GM18498 (cell line): Measurements from ENCODE around the gene TDRD12.
"Not testable (repeated sequence)": the region's sequence is repeated elsewhere in the genome, so short reads cannot be mapped to it uniquely, and the experiment has no call there.

ENCODE experiments used
- ATAC-seq: cut with Tn5 transposase; IDR thresholded peaks from one replicate; pipeline ENCODE4 v1.9.1; 2021; ENCODE audit warnings: mild to moderate bottlenecking, moderate library complexity; ENCODE audit not compliant: unreplicated experiment

The TDRD12 gene

DNA sequence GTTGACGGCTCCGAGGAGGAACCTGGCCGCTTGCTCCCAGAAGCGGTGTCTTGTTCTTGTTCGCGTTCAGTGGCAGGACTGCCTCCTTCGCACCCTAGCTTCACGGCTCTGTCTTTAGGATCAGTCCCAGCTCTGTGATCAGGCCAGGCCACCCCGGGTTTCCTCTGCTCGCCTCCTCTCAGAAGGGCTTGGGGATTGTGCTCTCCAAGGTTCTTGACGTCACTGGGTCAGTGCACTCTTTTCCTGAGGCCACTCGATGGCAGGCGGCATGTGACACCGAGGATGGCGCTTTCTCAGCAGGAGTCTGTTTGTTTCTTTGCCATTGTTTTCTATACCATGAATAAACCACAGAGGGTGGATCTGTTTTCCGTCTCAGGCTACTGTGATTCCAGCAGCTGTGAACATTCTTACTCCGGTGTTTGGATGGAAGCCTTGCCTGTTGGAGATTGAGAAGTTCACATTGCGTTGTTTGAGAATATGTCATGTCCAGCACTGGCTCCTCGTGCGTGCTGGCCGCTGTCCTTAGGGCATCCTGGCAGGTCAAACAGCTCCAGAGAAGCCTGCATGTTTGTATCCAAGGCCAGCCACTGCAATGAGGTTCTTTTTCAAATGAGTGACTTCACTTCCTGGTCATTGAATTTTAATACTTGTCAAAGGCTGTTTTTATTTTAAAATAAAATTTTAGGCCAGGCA, 105.5 kb downstream of the TDRD12 start:
- ATAC-seq: no peak

DNA sequence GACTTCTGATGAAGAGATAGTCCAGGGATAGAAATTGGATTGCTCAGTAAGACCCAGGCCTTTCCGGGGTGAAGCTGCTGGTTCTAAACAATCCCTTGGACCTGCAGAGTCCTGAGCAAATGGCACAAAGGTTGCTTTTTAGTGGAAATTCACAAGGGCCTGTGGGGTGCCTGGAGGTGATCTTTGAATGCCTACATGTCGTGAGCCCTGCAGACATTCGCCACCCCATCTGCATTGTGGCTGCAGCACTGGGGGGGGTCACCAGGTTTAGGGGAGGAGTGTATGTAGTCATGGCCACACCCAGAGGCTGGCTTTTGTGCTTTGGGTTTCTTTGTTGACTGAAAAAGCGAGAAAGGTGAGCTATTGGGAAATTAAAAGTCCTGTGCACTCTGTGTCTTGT, 108.6 kb downstream of the TDRD12 start:
- no peak for ATAC-seq

DNA sequence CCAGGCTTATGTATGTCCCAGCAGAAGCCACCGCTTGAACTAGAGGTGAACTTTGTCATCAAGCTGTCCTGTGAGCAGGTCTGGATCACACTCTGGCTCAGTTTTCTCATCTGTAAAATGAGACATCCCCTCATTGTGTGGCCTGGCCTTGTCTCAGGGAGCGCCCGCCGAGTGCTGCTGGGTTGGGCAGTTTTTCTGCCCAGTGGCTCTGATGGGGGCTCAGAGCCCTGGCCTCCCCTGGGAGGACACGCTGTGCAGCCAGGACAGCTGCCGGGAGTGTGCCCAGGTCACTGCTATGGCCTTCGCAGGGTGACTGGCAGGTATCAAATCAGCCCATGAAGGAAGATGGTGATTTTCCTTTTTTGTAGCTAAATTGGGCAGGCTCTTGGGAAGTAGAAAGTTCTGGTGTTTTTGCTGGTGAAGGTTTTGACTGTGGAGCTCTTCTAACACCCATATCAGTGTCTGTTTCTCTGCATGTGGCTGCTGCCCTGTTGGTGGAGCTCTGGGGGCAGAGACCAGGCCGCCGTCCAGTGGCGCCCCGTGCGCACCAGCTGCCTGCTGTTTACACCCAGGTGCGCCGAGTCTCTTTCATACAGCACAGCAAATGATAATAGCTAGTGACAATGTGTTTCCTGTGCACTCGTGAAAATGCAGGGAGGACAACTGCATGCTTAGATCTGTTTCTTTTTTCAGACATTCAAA, 109.2 kb downstream of the TDRD12 start:
- no peak for ATAC-seq

DNA sequence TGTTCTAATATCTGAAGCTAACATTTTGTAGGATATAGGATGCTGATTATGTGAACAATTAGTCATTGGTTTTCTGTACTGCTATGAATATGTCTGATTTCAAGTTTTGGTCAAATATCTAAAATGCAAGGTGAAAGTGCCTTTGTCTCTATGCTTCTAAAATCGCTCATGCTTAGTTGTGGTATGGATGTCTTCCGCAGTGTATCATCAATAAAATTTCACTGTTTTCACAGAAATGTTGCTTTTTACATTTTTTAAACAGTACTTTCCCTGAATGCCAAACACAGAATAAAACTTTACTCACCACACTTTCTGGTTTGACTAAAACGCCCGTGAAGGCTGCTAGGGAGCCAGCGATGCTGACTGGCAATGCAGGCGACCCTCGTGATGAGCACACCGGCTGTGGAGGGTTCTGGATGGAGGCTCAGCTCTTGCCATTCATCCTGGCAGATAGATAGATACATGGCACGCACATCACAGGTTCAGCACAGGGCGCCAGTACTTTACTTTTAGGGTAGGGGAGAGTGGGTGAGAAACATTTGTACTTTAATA, 109.9 kb downstream of the TDRD12 start:
- ATAC-seq: no peak

DNA sequence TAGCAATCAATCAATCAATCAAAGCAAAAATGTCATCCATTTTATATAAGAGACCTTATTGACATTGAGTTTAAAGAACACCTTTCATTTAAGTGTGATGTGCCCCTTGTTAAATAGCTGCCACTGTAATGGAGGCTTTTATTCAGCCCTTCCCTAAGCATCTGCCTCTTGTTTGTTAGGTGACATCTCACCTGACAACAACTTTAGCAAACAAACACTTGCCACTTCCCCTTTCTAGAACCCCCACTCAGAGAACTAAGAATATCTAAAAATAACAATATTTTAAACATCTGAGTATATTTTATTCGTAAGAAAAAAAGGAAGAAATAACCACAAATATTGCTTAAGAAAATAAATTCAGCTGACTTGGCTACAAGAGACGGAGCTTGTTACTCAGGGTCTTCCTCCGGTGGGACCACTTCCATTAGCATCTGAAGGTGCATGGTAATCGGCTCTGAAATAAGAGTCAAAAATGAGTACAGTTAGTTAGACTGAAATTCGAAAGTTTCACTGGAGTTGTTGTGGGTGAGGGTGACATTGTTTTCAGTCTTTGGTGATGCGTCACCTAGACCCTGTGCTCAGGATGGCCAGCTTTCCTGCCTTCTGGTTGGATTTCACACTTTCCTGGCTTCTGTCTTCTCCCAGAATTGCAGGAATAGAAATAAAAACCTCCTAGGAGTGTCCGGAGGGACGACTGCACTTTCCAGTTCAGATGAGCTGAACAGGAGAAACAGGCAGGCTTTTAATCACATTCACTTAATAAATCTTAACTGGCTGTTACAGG, 110.9 kb downstream of the TDRD12 start:
- ATAC-seq: no peak

DNA sequence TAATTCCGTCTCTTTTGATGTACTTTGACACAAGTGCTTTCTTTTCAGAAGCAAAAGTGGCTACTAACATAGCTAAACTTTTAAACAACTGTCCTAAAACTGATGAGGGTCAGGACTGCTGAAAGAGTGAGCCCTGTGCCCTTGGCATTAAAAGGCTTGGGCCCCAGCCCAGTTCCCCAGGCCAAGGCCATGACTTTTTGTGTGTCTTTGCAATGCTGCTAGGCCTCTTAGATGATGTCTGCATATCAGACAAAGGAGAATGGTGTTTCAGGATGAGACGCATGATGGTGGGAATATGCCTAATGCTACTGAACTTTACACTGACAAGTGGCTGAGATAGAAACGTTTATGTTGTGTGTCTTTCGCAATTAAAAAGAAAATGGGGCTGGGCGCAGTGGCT, 112.0 kb downstream of the TDRD12 start:
- ATAC-seq: no peak

DNA sequence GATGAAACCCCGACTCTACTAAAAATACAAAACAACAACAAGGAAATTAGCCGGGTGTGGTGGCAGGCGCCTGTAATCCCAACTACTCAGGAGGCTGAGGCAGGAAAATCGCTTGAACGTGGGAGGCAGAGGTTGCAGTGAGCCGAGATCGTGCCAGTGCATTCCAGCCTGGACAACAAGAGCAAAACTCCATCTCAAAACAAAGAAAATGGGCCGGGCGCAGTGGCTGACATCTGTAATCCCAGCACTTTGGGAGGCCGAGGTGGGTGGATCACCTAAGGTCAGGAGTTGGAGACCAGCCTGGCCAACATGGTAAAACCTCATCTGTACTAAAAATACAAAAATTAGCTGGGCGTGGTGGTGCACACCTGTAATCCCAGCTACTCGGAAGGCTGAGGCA, 112.5 kb downstream of the TDRD12 start:
- not testable (repeated sequence) for ATAC-seq

DNA sequence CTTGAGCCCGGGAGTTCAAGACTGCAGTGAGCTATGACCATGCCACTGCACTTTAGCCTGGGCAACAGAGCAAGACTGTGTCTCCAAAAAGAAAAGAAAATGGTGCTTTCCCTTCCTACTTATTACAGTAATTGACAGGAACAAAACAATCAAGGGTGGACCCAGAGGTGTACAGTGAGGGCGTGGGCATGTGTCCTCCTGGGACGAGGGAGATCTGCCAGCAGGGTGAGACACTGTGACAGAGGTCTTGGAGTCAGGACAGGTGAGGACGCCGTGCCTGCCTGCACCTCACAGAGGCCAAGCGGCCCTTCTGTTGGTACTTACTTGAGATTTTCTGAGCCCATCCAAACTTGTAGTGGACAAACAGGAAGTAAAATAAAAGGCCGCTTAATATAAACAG, 113.3 kb downstream of the TDRD12 start:
- not testable (repeated sequence) for ATAC-seq

DNA sequence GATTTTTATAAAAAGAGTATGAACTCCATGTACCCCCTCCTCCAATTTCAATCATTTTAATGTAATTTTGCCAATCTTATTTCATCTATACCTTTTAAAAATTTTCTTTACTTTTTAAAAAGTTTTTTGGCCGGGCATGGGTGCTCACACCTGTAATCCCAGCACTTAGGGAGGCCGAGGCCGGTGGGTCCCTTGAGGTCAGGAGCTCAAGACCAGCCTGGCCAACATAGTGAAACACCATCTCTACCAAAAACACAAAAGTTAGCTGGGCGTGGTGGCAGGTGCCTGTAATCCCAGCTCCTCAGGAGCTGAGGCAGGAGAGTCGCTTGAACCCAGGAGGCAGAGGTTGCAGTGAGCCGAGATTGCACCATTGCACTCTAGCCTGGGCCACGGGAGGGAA, 113.8 kb downstream of the TDRD12 start:
- not testable (repeated sequence) for ATAC-seq

DNA sequence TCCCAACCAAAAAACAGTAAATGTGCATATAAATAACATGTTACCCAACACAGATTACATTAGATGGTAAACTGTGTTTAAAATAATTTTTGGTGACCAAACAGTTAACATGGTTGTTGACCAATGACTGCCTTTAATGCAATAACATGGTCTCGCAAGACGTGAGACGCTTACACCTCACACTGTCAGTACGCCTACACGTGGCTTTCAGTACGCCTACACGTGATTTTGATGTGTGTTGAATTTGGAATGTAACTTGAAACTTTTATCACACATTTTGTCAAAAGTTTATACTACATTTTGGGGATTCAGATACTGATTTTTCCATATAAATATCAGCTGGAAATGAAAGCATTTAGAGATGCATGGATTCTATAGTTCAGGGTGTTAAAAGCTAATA, 118.0 kb downstream of the TDRD12 start:
- no peak for ATAC-seq

DNA sequence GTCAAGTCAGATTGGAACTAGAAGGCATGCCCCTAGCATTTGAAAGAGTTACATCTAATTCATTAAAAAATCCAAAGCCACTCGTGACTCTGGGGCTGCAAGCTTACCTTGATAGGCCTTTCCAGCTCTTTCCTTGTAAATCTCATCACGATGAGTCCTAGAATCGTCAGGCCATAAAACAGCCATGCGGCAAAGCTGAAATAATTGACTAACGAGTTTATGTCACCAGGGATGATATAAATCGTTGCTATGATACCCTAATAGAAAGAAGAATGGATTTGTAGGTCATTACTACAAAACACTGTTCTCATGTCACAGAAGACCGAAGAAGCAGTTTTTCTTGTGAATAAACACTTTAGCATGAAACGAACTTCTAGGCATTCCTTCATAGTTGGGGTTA, 122.5 kb downstream of the TDRD12 start:
- ATAC-seq: no peak

DNA sequence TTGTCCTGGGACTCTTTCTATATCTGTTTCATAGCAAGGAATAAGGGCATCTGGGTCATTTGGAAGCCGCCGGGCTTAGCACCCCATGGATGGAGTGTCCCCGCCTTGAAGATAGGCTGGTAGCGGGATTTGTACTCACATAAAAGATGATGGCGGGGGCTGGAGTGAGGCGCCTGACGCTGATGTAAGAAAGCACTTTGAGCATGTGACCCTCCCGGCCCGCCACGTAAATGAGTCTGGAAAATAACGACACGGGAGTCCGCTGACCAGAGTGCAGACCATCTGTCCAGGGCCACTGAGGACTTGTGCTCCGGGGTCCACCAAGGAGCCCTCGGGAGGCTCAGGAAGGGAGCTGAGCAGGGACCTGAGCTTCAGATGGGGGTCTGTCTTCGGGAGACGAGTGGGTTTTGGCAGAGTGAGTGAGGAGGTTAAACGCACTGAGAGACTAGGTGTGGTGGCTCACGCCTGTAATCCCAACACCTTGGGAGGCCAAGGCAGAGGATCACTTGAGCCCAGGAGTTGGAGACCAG, 124.2 kb downstream of the TDRD12 start:
- ATAC-seq: no peak

DNA sequence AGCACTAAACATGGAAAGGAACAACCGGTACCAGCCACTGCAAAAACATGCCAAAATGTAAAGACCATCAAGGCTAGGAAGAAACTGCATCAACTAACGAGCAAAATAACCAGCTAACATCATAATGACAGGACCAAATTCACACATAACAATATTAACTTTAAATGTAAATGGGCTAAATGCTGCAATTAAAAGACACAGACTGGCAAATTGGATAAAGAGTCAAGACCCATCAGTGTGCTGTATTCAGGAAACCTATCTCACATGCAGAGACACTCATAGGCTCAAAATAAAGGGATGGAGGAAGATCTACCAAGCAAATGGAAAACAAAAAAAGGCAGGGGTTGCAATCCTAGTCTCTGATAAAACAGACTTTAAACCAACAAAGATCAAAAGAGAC, 128.5 kb downstream of the TDRD12 start:
- ATAC-seq: not testable (repeated sequence)

DNA sequence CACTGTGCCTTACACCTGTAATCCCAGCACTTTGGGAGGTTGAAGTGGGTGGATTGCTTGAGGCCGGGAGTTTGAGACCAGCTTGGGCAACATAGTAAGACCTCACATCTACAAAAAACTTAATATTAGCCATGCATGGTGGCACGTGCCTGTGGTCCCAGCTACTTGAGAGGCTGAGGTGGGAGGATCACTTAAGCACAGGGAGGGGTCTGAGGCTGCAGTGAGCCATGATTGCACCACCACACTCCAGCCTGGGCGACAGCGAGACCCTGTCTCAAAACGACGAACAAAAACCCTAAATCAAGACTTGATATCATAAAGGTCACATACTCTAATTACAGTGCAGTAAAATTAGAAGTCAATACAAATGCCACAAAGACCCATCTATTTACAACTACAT, 132.6 kb downstream of the TDRD12 start:
- ATAC-seq: no peak

DNA sequence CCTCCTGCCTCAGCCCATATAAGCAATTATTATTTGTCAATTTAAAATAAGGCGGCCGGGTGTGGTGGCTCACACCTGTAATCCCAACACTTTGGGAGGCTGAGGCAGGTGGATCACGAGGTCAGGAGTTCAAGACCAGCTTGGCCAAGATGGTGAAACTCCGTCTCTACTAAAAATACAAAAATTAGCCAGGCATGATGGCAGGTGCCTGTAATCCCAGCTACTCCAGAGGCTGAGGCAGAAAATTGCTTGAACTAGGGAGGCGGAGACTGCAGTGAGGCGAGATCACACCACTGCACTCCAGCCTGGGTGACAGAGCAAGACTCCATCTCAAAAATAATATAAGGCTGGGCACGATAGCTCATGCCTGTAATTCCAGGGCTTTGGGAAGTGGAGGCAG, 137.3 kb downstream of the TDRD12 start:
- not testable (repeated sequence) for ATAC-seq

DNA sequence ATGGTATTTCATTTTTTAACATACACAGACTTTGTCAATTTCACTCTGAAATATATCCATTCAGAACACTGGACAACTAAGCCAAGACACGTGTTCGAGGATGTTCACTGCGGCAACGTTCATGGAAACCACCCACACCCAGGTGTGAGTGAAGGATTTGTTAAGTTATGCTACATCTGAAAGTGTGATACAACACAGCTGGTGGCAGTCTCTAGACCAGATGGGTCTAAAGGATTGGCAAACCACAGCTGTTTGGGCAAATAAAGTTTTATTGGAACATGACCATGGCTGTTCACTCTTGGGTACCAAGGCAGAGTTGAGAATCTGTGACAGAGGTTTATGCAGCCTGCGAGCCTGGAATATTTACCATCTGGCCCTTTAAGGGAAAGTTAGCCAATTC, 138.0 kb downstream of the TDRD12 start:
- ATAC-seq: no peak

DNA sequence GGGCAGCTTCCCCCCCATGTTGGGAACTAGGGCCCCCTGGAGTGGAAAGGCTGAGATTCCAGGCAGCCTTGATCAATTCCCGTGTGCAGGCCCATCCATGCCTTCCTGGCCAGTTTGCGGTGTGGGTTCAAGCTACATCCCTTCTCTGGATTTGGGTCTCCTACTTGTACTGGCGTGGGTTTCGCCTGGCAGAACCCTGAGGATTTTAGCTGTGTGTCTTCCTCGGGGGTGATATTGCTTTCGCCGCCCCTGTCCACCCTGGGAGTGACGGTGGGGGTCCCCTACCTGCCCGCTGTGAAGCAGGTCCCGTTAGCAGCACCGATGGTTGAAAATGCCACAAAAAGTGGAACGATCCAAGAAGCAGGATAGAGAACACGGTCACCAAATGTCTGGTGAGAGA, 138.6 kb downstream of the TDRD12 start:
- ATAC-seq: no peak

DNA sequence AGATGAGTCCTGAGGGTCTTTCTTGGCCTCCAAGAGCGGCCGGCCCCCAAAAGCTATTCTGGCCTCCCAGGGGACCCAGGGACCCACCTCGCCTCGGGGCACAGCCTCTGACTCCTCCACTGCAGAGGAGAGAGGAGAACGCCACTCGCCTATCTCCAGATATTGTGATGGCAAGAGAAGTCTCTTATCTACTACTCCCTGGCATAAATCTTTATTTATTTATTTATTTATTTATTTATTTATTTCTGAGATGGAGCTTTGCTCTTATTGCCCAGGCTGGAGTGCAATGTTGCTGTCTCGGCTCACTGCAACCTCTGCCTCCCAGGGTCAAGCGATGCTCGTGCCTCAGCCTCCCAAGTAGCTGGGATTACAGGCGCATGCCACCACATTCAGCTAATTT, 139.0 kb downstream of the TDRD12 start:
- ATAC-seq: no peak

DNA sequence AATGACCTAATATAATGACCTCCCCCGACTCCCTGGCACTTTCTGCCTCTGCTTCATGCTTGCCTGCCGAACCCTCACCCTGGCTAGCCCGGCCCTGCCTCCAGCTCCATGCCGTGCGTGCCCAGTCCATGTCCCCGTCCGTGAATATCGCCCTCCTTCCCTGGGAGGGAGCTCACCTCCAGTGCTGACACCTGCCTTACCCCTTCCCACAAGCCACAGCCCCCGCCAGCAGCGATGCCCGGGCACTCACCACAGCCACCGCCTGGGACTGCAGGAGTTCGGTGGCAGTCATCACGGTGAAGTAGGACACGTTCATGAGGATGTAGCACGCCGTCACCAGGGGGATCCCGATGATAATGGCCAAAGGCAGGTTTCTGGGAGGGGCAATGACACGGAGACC, 140.0 kb downstream of the TDRD12 start:
- no peak for ATAC-seq

DNA sequence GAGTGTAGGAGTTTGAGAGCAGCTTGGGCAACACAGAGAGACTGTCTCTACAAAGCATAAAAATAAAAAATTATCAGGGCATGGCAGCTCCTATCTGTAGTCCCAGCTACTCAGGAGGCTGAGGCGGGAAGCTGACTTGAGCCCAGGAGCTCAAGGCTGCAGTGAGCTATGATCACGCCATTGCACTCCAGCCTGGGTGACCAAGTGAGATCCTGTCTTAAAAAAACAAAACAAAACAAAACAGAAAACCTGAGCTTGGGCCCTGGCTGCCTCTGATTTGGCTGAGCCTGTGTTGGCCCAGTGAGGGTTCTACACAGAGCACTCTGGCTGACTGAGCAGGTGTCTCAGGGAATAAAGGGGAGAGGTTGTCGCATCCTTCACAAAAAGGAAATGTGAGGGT, 142.0 kb downstream of the TDRD12 start:
- no peak for ATAC-seq

DNA sequence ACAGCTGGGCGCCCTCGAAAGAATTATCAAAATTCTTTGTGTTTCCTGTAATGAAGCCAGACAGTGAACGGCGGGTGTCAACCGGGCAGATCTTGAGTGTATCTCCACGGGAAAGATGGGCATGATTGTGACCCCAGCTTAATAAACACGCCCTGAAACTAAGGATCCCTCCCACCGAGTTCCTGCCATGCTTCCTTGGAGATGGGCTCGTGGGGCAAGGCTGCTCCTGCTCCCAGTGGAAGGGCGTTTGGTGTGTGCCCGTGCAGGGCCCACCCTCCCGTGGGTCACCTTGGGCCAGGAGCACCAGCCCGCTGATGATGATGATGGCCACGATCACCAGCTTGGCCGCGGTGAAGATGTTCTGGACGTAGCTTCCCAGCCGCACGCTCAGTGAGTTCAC, 142.6 kb downstream of the TDRD12 start:
- no peak for ATAC-seq
